Thyroid gland (tissue), 4 donors: Measurements from ENCODE around the gene CALR. TPM values are rescaled to one million over a fixed set of nuclear protein-coding genes. Genes with fewer than 3 reads are reported as not detected.
A peak's percentile ranks its signal among the peaks of the same experiment; 100 is the strongest.

ENCODE experiments used
- DNase-seq, 2 donors: peaks; one replicate each; pipeline ENCODE4 v3.0.0-alpha.2; 2019
- H3K27ac ChIP-seq, 3 donors: fragments of 200-600 bp; sonication (generic); 1 replicate in 2 of 3; 2 replicates in 1 of 3; pipeline ENCODE4 v1.5.1; 2016 to 2019; ENCODE audit warnings: mild to moderate bottlenecking in 1 of 3, moderate library complexity in 1 of 3
- H3K27me3 ChIP-seq: fragments of 200-600 bp; sonication (generic); one replicate; pipeline ENCODE4 v1.5.1; 2019
- H3K36me3 ChIP-seq, 2 donors: fragments of 200-600 bp; sonication (generic); one replicate each; pipeline ENCODE4 v1.5.1; 2016 to 2019
- H3K4me1 ChIP-seq, 2 donors: fragments of 200-600 bp; sonication (generic); one replicate each; pipeline ENCODE4 v1.5.1; 2017 to 2019
- H3K4me3 ChIP-seq, 3 donors: fragments of 200-600 bp; sonication (generic); replicated peaks in 1 of 3; 1 replicate in 2 of 3; 2 replicates in 1 of 3; pipeline ENCODE4 v1.5.1; 2016; ENCODE audit warnings: mild to moderate bottlenecking in 1 of 3
- H3K9me3 ChIP-seq: fragments of 200-600 bp; sonication (generic); one replicate; pipeline ENCODE4 v1.5.1; 2017
- POLR2A ChIP-seq, 2 donors: fragments of 450-650 bp; IDR thresholded peaks; one replicate each; pipeline ENCODE4 v1.6.1; 2017; ENCODE audit warnings: antibody characterized with exemption in 2 of 2, mild to moderate bottlenecking in 2 of 2, moderate library complexity in 1 of 2
- WGBS, 2 donors: methylation state at CpG; one replicate each; pipeline ENCODE4 v1.1.5; 2017; 5-methylcytosine and 5-hydroxymethylcytosine counted together
- intact Hi-C: fragments of 100-400 bp; cut with DNase I; formaldehyde crosslinking; loops from one replicate; pipeline ENCODE4 v1.15.1; 2023
- total RNA-seq, 4 donors: library from RNA; depleted of rRNA; stranded (reverse); fragments of >200 nt; gene quantifications; one replicate each; pipeline ENCODE4 v1.2.3, GENCODE V29; 2016
- TF ChIP-seq, protein P1 (sequence below), 6 experiments: fragments of 200-600 bp in 3 of 6; fragments of 450-650 bp in 3 of 6; sonication (generic) in 3 of 6; IDR thresholded peaks; one replicate each; pipeline ENCODE4 v1.5.1; 2016 to 2019; ENCODE audit warnings: antibody characterized with exemption in 6 of 6, mild to moderate bottlenecking in 2 of 6, inconsistent platforms in 1 of 6, moderate library complexity in 1 of 6

The CALR gene
- total RNA-seq, 4 donors from 2014 or later: 1,892 to 4,270 (median 2,942) TPM

DNA sequence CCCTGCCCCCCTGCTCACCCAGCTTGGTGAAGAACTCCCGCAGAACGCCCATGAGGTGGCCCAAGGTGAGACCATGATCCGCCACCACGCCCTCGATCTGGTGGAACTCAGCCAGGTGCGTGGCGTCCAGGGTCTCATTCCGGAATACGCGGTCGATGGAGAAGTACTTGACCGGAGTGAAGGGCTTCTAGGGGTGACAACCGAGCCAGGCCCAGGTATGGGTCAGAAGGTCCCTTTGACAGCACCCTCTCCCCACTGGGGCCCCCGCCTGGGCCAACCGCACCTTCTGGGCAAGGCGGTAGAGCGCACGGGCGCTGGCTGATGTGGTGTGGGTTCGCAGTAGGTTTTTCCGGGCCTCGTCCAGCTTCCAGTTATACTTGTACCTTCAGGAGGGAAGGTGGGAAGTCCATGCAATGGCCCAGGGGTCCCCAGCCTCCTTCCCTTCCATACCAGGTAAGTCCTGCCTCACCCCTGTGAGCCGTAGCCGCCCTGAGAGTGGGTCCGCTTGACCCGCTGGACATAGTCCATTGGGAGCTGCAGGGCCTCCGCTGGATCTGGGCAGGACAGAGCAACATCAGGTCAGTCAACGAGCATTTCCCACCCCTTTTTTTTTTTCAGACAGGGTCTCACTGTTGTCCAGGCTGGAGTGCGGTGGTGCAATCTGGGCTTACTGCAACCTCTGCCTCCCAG is 13.6 kb upstream of the CALR start:
- no peaks in the 10 kb centered on the region for H3K4me1 ChIP-seq
- H3K4me3 ChIP-seq: no peak overlapping the region
- H3K27me3 ChIP-seq: no peaks in the 10 kb centered on the region
- no peak overlapping the region for H3K27ac ChIP-seq
- intact Hi-C loops: no loop called here
- TF ChIP-seq POLR2A (IDR thresholded peaks at IDR 0.05): no peak
- TF ChIP-seq, protein P1, sequence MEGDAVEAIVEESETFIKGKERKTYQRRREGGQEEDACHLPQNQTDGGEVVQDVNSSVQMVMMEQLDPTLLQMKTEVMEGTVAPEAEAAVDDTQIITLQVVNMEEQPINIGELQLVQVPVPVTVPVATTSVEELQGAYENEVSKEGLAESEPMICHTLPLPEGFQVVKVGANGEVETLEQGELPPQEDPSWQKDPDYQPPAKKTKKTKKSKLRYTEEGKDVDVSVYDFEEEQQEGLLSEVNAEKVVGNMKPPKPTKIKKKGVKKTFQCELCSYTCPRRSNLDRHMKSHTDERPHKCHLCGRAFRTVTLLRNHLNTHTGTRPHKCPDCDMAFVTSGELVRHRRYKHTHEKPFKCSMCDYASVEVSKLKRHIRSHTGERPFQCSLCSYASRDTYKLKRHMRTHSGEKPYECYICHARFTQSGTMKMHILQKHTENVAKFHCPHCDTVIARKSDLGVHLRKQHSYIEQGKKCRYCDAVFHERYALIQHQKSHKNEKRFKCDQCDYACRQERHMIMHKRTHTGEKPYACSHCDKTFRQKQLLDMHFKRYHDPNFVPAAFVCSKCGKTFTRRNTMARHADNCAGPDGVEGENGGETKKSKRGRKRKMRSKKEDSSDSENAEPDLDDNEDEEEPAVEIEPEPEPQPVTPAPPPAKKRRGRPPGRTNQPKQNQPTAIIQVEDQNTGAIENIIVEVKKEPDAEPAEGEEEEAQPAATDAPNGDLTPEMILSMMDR (IDR thresholded peaks at IDR 0.05): no peak
- no peaks in the 10 kb centered on the region for H3K9me3 ChIP-seq
- DNase-seq: no peak
- H3K36me3 ChIP-seq: peaks cover 67 to 70% of the 10 kb centered on the region in 2 donors
- 95 to 96% methylated on average over 18 to 29 of the region's 29 CpGs for WGBS, 2 donors

DNA sequence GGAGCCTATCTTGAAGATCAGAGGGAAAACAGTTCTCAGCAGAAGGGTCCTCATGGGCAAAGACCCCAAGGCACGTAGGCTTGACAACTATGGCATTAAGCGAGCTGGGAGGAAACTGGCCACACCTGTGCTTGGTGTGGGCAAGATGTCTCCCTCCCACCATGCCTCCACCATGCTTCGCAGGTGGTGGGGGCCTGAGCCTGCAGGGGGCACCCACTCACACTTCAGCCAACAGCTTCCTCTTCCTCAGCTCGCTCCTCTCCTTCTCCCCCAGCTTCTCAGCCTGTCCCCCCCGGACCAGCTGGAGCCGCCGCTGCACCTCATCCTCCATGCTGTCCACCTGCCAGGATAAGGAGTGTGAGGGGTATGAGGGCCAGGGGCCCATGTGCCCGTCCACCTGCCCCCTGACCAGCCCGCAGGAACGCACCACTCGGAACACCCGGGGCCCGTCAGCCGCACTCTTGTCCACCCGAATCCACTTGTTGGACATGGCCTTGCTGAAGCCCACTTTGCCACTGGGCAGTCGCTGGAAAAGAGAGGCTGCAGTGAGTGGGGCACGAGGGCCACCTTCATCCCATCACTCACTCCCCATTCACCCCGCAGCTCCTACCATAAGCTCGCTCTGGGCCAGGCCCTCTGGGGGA is 8.3 kb upstream of the CALR start:
- intact Hi-C loops: loop anchor here (10.0 kb wide), 1 partner anchor 45 kb away; the partner anchor contains the start of genes DNASE2 and KLF1
- H3K36me3 ChIP-seq: peaks cover 42 to 44% of the 10 kb centered on the region in 2 donors
- WGBS, 2 donors: 95% methylated on average over 19 of the region's 19 CpGs

DNA sequence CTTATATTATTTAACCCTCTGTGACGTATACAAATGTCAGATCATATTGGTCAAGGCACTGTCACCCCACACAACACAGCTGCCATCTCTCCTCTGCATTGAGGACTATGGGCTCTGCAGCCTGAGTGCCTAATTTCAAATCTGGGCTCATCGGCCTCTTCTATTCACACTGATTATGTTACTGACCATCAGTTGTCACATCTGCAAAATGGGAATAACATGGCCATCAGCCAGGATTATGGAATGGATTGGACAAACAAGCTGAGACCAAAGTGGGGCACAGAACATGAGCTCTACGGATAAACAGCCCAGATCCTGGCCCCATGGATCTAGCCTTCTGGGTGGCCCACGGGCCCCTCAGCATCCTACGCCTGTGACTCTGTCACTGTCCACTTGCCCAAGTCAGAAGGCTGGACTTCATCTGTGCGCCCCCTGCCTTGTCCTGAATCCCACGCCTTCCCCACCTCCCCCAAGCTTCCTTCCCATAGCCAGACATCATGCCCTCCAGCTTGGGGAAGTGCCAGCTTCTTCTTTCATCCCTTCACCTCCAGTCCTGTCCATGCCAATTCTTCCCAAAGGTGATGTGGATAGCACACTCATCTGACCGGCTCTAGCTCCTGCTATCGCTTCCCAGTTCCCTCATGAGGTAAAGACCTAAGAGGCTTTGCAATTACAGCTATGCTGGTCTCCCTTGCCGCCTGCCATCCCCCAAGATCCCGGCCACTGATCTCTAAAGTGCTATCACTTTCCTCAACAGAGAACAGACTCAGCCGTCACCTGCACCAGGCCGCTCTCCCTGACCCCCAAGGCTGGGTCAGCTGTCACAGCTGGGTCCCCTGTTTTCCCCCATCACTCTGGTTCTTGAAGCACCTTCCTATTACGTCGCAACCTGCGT is 5.8 kb upstream of the CALR start:
- intact Hi-C loops: loop anchor here (10.0 kb wide), 1 partner anchor 48 kb away; the partner anchor contains the start of genes DNASE2 and KLF1
- H3K4me1 ChIP-seq: peaks cover 9 to 14% of the 10 kb centered on the region in 2 donors
- no peaks in the 10 kb centered on the region for H3K9me3 ChIP-seq
- H3K27me3 ChIP-seq: no peaks in the 10 kb centered on the region
- peak overlapping the region in 2 of 3 donors; percentile 59 to 78 for H3K27ac ChIP-seq
- H3K36me3 ChIP-seq: peaks cover 19 to 23% of the 10 kb centered on the region in 2 donors
- WGBS, 2 donors: 30 to 32% methylated on average over 16 of the region's 16 CpGs
- no peak for TF ChIP-seq POLR2A (IDR thresholded peaks at IDR 0.05)
- TF ChIP-seq, protein P1 (IDR thresholded peaks at IDR 0.05): no peak
- H3K4me3 ChIP-seq: peak overlapping the region; percentile 34 to 92 (median 65)
- no peak for DNase-seq

More for the DNA sequence above, 8.3 kb upstream of the CALR start:
- Histone ChIP-seq H3K4me1 (peaks cover 4 to 10% of the 10 kb centered on the region in 2 donors), H3K9me3 (no peaks in the 10 kb centered on the region), H3K27ac (no peak overlapping the region), H3K27me3 (no peaks in the 10 kb centered on the region), H3K4me3 (no peak overlapping the region)
- no peak for DNase-seq
- TF ChIP-seq, protein P1 (IDR thresholded peaks at IDR 0.05): no peak
- TF ChIP-seq POLR2A (IDR thresholded peaks at IDR 0.05): no peak

DNA sequence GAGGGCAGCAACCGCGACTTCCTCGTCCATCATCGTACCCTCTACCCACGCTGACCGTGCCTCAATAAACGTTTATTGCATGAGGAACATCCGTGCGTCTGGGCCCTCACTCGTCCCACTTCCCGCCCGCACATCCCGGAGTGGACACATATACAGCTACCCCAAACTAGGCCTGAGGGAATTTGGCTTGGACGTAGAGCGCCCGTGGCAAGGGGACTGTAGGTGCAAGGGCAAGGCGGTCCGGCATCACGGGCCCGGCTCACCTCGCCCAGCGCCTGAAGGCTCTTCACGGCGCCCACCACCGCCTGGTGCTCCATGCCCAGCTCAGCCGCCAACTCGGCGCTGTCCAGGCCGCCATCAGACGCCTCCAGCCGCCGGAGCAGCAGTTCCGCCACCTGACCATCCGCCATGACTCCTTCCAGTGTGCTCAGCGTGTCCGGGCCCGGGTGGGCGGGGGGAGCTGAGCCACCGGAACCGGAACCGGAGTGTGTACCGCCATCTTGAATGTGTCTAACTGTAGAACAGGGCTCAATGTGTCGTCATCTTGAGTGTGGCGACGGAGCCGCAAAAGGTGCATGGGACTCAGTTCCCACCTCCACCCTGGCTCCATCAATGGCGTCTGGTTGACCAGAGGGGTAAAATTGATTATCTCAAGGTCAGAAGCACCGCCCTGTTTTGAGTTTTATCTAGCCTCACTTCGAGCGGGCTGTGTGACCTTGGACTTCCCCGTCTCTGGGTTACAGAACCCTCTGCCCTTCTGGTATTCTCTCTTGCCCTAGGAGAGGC is 4.9 kb upstream of the CALR start, which contains the start of gene FARSA:
TSS of gene FARSA (minus strand) at position 425 of the 786 bp plus-strand sequence. CDS start at position 410, 15 bp downstream.
- peak; percentile 95 for DNase-seq
- H3K9me3 ChIP-seq: no peaks in the 10 kb centered on the region
- WGBS, 2 donors: 3 to 14% methylated on average over 17 to 26 of the region's 51 CpGs
- peak within 1 kb of the TSS; percentile 34 to 92 (median 65) for H3K4me3 ChIP-seq
- H3K27ac ChIP-seq: peak within 1 kb of the TSS; percentile 56 to 78 (median 59)
- H3K4me1 ChIP-seq: peaks cover 13 to 18% of the 10 kb centered on the region in 2 donors
- no peaks in the 10 kb centered on the region for H3K27me3 ChIP-seq
- intact Hi-C loops: loop anchor here (10.0 kb wide), 1 partner anchor 49 kb away; the partner anchor contains the start of genes DNASE2 and KLF1
- peaks cover 13 to 17% of the 10 kb centered on the region in 2 donors for H3K36me3 ChIP-seq
- TF ChIP-seq POLR2A (IDR thresholded peaks at IDR 0.05): peak in 1 of 2 donors; percentile 75
- TF ChIP-seq, protein P1 (IDR thresholded peaks at IDR 0.05): no peak
